K562 (cell line): ENCODE results near the gene OST4. TPM values are rescaled to one million over a fixed set of nuclear protein-coding genes. Genes with fewer than 3 reads are reported as not detected.

Experiments
- BRD4 ChIP-seq: fragments of 200-600 bp; sonication (generic); IDR thresholded peaks from 2 replicates; pipeline ENCODE4 v1.6.1; 2017; ENCODE audit warnings: inconsistent platforms
- CC2D1A ChIP-seq: fragments of 450-650 bp; IDR thresholded peaks from 2 replicates; pipeline ENCODE4 v1.6.1; 2017; ENCODE audit warnings: mild to moderate bottlenecking
- HNRNPK ChIP-seq: fragments of 200-400 bp; formaldehyde crosslinking; IDR thresholded peaks from one replicate; pipeline ENCODE4 v1.6.1; 2018; ENCODE audit warnings: mild to moderate bottlenecking, low read depth, low read length; ENCODE audit not compliant: poor library complexity, severe bottlenecking
- HSF4 ChIP-seq: fragments of 250-450 bp; sonication (Bioruptor Pico); IDR thresholded peaks from 2 replicates; pipeline ENCODE4 v2.1.2; 2022; ENCODE audit warnings: mild to moderate bottlenecking, moderate library complexity, borderline replicate concordance
- MCM5 ChIP-seq: fragments of 450-650 bp; IDR thresholded peaks from 2 replicates; pipeline ENCODE4 v1.6.1; 2016; ENCODE audit warnings: low read depth
- POLR3G ChIP-seq: IDR thresholded peaks from 2 replicates; pipeline ENCODE4 v1.6.1; 2011; ENCODE audit not compliant: insufficient read length, insufficient replicate concordance; ENCODE audit errors: extremely low read depth
- POU5F1 ChIP-seq: fragments of 150-350 bp; IDR thresholded peaks from 2 replicates; pipeline ENCODE4 v1.6.1; 2014; ENCODE audit warnings: borderline replicate concordance, low read length, low read depth, mild to moderate bottlenecking; ENCODE audit not compliant: partially characterized antibody
- PPARD ChIP-seq: fragments of 250-450 bp; sonication (Bioruptor Pico); IDR thresholded peaks from 2 replicates; pipeline ENCODE4 v1.8.0; 2022; ENCODE audit warnings: inconsistent platforms, mild to moderate bottlenecking, moderate library complexity
- SMARCB1 ChIP-seq: IDR thresholded peaks from 2 replicates; pipeline ENCODE4 v1.6.1; 2011; ENCODE audit warnings: improper control_type of control experiment, low read depth; ENCODE audit not compliant: insufficient read length
- SNIP1 ChIP-seq: fragments of 450-650 bp; IDR thresholded peaks from 2 replicates; pipeline ENCODE4 v1.7.1; 2017; ENCODE audit warnings: low read depth, mild to moderate bottlenecking
- SRSF3 ChIP-seq: fragments of 200-400 bp; formaldehyde crosslinking; IDR thresholded peaks from 2 replicates; pipeline ENCODE4 v1.6.1; 2016; ENCODE audit warnings: mild to moderate bottlenecking, low read length, moderate library complexity; ENCODE audit not compliant: insufficient read depth
- TAF15 ChIP-seq: fragments of 200-400 bp; formaldehyde crosslinking; IDR thresholded peaks from 2 replicates; pipeline ENCODE4 v1.6.1; 2017; ENCODE audit warnings: mild to moderate bottlenecking, low read depth, low read length, moderate library complexity
- ZNF175 ChIP-seq: fragments of 200-800 bp; sonication (Bioruptor generic); IDR thresholded peaks from 2 replicates; pipeline ENCODE4 v1.6.1; 2016; ENCODE audit warnings: low read depth, mild to moderate bottlenecking, missing genetic modification characterization, missing compliant biosample characterization
- ZNF184 ChIP-seq: sonication (generic); formaldehyde crosslinking; IDR thresholded peaks from 2 replicates; pipeline ENCODE4 v1.5.0; 2020; ENCODE audit warnings: missing genetic modification reagents
- ZNF3 ChIP-seq: fragments of 250-450 bp; sonication (Bioruptor Pico); IDR thresholded peaks from 2 replicates; pipeline ENCODE4 v1.5.0; 2021; ENCODE audit warnings: mild to moderate bottlenecking, moderate library complexity
- ZNF699 ChIP-seq: fragments of 250-450 bp; sonication (Bioruptor Pico); IDR thresholded peaks from 2 replicates; pipeline ENCODE4 v1.8.0; 2021; ENCODE audit warnings: mild to moderate bottlenecking, moderate library complexity; ENCODE audit not compliant: insufficient replicate concordance
- polyA plus RNA-seq, 8 experiments: library from polyadenylated mRNA; depleted of rRNA in 4 of 8; stranded (reverse) in 5 of 8; unstranded in 3 of 8; fragments of >200 nt; fragmentation: Nextera tagmentation in 2 of 8; fragmentation: Illumina TruSeq in 1 of 8; extraction: Ambion mirVana in 2 of 8; extraction: Trizol in 1 of 8; gene quantifications; 2 replicates each; pipeline versions ENCODE4 v1.2.1 to v1.2.3, GENCODE V29; 2011 to 2014; ENCODE audit warnings: inconsistent platforms in 1 of 8, missing spikeins in 1 of 8
- total RNA-seq, 7 experiments: library from RNA; depleted of rRNA in 6 of 7; stranded (reverse); fragments of >200 nt in 6 of 7; fragmentation: Illumina TruSeq in 2 of 7; extraction: Trizol in 2 of 7; gene quantifications; 2 replicates each; pipeline versions ENCODE4 v1.2.1 to v1.2.3, GENCODE V29; 2011 to 2021; ENCODE audit warnings: low replicate concordance in 1 of 7
- TF ChIP-seq, protein P1 (sequence below): fragments of 450-650 bp; conservative IDR thresholded peaks from 2 replicates; pipeline ENCODE4 v1.6.1; 2016; ENCODE audit warnings: missing genetic modification characterization, low read depth, mild to moderate bottlenecking, control low read depth, missing compliant biosample characterization
- TF ChIP-seq, protein P2 (sequence below): fragments of 450-650 bp; formaldehyde crosslinking; IDR thresholded peaks from 2 replicates; pipeline ENCODE4 v1.4.0; 2020; ENCODE audit warnings: mild to moderate bottlenecking
- TF ChIP-seq, protein P3 (sequence below): sonication (generic); formaldehyde crosslinking; IDR thresholded peaks from 2 replicates; pipeline ENCODE4 v1.8.0; 2022; ENCODE audit warnings: missing genetic modification reagents, mild to moderate bottlenecking, moderate library complexity, borderline replicate concordance
- TF ChIP-seq, protein P4 (sequence below): sonication (generic); formaldehyde crosslinking; IDR thresholded peaks from 2 replicates; pipeline ENCODE4 v1.8.1; 2023; ENCODE audit warnings: mild to moderate bottlenecking, missing genetic modification reagents
- TF ChIP-seq, protein P5 (sequence below), 2 experiments: IDR thresholded peaks; 2 replicates each; pipeline ENCODE4 v1.6.1; 2011; ENCODE audit warnings: borderline replicate concordance in 1 of 2, control low read depth in 1 of 2, low read depth in 1 of 2, low read length in 1 of 2, mild to moderate bottlenecking in 1 of 2, mixed read lengths in 1 of 2, moderate library complexity in 1 of 2; ENCODE audit not compliant: insufficient read depth in 1 of 2, insufficient read length in 1 of 2, poor library complexity in 1 of 2, severe bottlenecking in 1 of 2; ENCODE audit errors: extremely low read depth in 1 of 2

The OST4 gene
- total and polyA plus RNA-seq, 9 of the 15 experiments (the other 6 are each of a cell fraction or from before 2014, with no cell fraction given): 186 to 1,155 (median 355) TPM

- TF ChIP-seq, protein P1, sequence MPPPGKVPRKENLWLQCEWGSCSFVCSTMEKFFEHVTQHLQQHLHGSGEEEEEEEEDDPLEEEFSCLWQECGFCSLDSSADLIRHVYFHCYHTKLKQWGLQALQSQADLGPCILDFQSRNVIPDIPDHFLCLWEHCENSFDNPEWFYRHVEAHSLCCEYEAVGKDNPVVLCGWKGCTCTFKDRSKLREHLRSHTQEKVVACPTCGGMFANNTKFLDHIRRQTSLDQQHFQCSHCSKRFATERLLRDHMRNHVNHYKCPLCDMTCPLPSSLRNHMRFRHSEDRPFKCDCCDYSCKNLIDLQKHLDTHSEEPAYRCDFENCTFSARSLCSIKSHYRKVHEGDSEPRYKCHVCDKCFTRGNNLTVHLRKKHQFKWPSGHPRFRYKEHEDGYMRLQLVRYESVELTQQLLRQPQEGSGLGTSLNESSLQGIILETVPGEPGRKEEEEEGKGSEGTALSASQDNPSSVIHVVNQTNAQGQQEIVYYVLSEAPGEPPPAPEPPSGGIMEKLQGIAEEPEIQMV (tag): no peak
- TF ChIP-seq SMARCB1: no peak
- no peak for TF ChIP-seq MCM5
- TF ChIP-seq ZNF184 (CRISPR knock-in tag): no peak
- TF ChIP-seq, protein P2, sequence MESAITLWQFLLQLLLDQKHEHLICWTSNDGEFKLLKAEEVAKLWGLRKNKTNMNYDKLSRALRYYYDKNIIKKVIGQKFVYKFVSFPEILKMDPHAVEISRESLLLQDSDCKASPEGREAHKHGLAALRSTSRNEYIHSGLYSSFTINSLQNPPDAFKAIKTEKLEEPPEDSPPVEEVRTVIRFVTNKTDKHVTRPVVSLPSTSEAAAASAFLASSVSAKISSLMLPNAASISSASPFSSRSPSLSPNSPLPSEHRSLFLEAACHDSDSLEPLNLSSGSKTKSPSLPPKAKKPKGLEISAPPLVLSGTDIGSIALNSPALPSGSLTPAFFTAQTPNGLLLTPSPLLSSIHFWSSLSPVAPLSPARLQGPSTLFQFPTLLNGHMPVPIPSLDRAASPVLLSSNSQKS: no peak
- TF ChIP-seq BRD4: no peak
- TF ChIP-seq, protein P3, sequence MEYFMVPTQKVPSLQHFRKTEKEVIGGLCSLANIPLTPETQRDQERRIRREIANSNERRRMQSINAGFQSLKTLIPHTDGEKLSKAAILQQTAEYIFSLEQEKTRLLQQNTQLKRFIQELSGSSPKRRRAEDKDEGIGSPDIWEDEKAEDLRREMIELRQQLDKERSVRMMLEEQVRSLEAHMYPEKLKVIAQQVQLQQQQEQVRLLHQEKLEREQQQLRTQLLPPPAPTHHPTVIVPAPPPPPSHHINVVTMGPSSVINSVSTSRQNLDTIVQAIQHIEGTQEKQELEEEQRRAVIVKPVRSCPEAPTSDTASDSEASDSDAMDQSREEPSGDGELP (CRISPR knock-in tag): peak; percentile 94
- TF ChIP-seq POU5F1: no peak
- no peak for TF ChIP-seq HSF4 (CRISPR knock-in tag)
- TF ChIP-seq, protein P4, sequence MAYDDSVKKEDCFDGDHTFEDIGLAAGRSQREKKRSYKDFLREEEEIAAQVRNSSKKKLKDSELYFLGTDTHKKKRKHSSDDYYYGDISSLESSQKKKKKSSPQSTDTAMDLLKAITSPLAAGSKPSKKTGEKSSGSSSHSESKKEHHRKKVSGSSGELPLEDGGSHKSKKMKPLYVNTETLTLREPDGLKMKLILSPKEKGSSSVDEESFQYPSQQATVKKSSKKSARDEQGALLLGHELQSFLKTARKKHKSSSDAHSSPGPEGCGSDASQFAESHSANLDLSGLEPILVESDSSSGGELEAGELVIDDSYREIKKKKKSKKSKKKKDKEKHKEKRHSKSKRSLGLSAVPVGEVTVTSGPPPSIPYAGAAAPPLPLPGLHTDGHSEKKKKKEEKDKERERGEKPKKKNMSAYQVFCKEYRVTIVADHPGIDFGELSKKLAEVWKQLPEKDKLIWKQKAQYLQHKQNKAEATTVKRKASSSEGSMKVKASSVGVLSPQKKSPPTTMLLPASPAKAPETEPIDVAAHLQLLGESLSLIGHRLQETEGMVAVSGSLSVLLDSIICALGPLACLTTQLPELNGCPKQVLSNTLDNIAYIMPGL (CRISPR knock-in tag): no peak
- no peak for TF ChIP-seq PPARD
- TF ChIP-seq SRSF3: 0 out of 2 replicates have a peak, but pooled peaks have one; percentile 36
- no peak for TF ChIP-seq SNIP1
- TF ChIP-seq TAF15: no peak
- TF ChIP-seq CC2D1A: no peak
- TF ChIP-seq, protein P5, sequence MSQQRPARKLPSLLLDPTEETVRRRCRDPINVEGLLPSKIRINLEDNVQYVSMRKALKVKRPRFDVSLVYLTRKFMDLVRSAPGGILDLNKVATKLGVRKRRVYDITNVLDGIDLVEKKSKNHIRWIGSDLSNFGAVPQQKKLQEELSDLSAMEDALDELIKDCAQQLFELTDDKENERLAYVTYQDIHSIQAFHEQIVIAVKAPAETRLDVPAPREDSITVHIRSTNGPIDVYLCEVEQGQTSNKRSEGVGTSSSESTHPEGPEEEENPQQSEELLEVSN (IDR thresholded peaks at IDR 0.05; ENCODE audit: borderline replicate concordance in 1 of 2, extremely low read depth in 1 of 2, insufficient read depth in 1 of 2, insufficient read length in 1 of 2, low read depth in 1 of 2, low read length in 1 of 2, poor library complexity in 1 of 2, severe bottlenecking in 1 of 2): peak in 1 of 2 experiments; percentile 65
- TF ChIP-seq HNRNPK: peak; percentile 93
- no peak for TF ChIP-seq ZNF3 (CRISPR knock-in tag)
- no peak for TF ChIP-seq POLR3G
- TF ChIP-seq ZNF175 (CRISPR knock-in tag): no peak
- no peak for TF ChIP-seq ZNF699 (CRISPR knock-in tag)
Measured at GRCh38 chr2:27071277-27071989, at the start of gene OST4 (continued).
